A549 (cell line): ENCODE results near the gene RABL6.

Experiments
- BCL3 ChIP-seq: fragments of >200 bp; sonication (Bioruptor Twin); formaldehyde crosslinking; IDR thresholded peaks from 3 replicates; pipeline ENCODE4 v1.6.1; 2016
- CTCF ChIP-seq: fragments of >200 bp; sonication (Bioruptor Twin); formaldehyde crosslinking; IDR thresholded peaks from 3 replicates; pipeline ENCODE4 v1.5.1; 2016
- FOXS1 ChIP-seq: fragments of 250-450 bp; sonication (Bioruptor Pico); IDR thresholded peaks from 2 replicates; pipeline ENCODE4 v1.5.0; 2020; ENCODE audit warnings: mild to moderate bottlenecking, moderate library complexity
- POLR2A ChIP-seq: IDR thresholded peaks from 2 replicates; pipeline ENCODE4 v1.6.1; 2012; ENCODE audit warnings: mild to moderate bottlenecking, low read length

GRCh38 chr9:136828474-136829140 lies 20.9 kb downstream of the RABL6 start:
- TF ChIP-seq FOXS1 (CRISPR knock-in tag) (no peak), POLR2A (no peak), CTCF (no peak), BCL3 (no peak)
